Vagina (tissue), 2 donors: Measurements from ENCODE around the gene CDK2AP2.

Source experiments
- POLR2AphosphoS5 ChIP-seq, 2 donors: sonication (generic); formaldehyde crosslinking; IDR thresholded peaks; one replicate each; pipeline ENCODE4 v1.9.0; 2017; ENCODE audit warnings: antibody characterized with exemption in 2 of 2, mild to moderate bottlenecking in 2 of 2, low read depth in 1 of 2; ENCODE audit not compliant: insufficient read depth in 1 of 2
- TF ChIP-seq, protein P1 (sequence below), 3 experiments: fragments of 450-650 bp in 2 of 3; fragments of 200-600 bp in 1 of 3; sonication (generic) in 1 of 3; IDR thresholded peaks; one replicate each; pipeline ENCODE4 v1.5.1; 2017 to 2019; ENCODE audit warnings: antibody characterized with exemption in 3 of 3, mild to moderate bottlenecking in 2 of 3, moderate library complexity in 2 of 3

DNA sequence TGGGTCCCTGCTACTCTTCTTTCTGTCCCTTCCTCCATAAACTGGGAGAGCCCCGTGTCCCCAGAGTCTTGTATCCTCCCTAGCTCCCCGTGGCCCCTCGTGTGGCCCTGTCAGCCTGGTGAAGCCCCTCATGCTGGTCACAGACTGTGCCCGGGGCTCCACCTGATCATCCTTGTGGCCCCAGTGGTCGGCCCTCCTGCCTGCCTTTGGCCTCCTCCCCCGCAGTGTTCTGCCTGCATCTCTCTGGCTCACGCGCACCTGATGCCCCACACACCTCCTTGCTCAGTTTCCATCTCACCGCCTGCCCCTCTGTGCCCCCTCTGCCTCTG, 16.5 kb upstream of the CDK2AP2 start:
- TF ChIP-seq, protein P1, sequence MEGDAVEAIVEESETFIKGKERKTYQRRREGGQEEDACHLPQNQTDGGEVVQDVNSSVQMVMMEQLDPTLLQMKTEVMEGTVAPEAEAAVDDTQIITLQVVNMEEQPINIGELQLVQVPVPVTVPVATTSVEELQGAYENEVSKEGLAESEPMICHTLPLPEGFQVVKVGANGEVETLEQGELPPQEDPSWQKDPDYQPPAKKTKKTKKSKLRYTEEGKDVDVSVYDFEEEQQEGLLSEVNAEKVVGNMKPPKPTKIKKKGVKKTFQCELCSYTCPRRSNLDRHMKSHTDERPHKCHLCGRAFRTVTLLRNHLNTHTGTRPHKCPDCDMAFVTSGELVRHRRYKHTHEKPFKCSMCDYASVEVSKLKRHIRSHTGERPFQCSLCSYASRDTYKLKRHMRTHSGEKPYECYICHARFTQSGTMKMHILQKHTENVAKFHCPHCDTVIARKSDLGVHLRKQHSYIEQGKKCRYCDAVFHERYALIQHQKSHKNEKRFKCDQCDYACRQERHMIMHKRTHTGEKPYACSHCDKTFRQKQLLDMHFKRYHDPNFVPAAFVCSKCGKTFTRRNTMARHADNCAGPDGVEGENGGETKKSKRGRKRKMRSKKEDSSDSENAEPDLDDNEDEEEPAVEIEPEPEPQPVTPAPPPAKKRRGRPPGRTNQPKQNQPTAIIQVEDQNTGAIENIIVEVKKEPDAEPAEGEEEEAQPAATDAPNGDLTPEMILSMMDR (IDR thresholded peaks at IDR 0.05) = no peak
- no peak for TF ChIP-seq POLR2AphosphoS5 (IDR thresholded peaks at IDR 0.05; ENCODE audit: insufficient read depth in 1 of 2, low read depth in 1 of 2)
